ENCODE results near the gene VPS13D.

The VPS13D gene

GRCh38 chr1:12487520-12487919 lies 257.7 kb downstream of the VPS13D start:
- DNase-seq (ENCODE audit: low read depth, low spot score): no peak

- DNase-seq (ENCODE audit: low read depth, low spot score): no peak
Measured at GRCh38 chr1:12488666-12489354, 259.0 kb downstream of the VPS13D start.

GRCh38 chr1:12490532-12491142 lies 260.8 kb downstream of the VPS13D start:
- no peak for DNase-seq (ENCODE audit: low read depth, low spot score)

GRCh38 chr1:12491656-12492055 lies 261.8 kb downstream of the VPS13D start:
- DNase-seq (ENCODE audit: low read depth, low spot score): no peak

GRCh38 chr1:12495725-12496124 lies 265.9 kb downstream of the VPS13D start:
- no peak for DNase-seq (ENCODE audit: low read depth, low spot score)

GRCh38 chr1:12496154-12496961 lies 266.5 kb downstream of the VPS13D start:
- DNase-seq (ENCODE audit: low read depth, low spot score): no peak

- DNase-seq (ENCODE audit: low read depth, low spot score): no peak
Measured at GRCh38 chr1:12499539-12500240, 269.9 kb downstream of the VPS13D start.

- no peak for DNase-seq (ENCODE audit: low read depth, low spot score)
Measured at GRCh38 chr1:12501661-12502060, 271.8 kb downstream of the VPS13D start.

- no peak for DNase-seq (ENCODE audit: low read depth, low spot score)
Measured at GRCh38 chr1:12502336-12503109, 272.7 kb downstream of the VPS13D start.

- no peak for DNase-seq (ENCODE audit: low read depth, low spot score)
Measured at GRCh38 chr1:12503709-12504108, 273.9 kb downstream of the VPS13D start.

GRCh38 chr1:12504601-12505000 lies 274.8 kb downstream of the VPS13D start:
- no peak for DNase-seq (ENCODE audit: low read depth, low spot score)

GRCh38 chr1:12505231-12505630 lies 275.4 kb downstream of the VPS13D start:
- DNase-seq (ENCODE audit: low read depth, low spot score): no peak

- no peak for DNase-seq (ENCODE audit: low read depth, low spot score)
Measured at GRCh38 chr1:12505639-12506280, 275.9 kb downstream of the VPS13D start.

GRCh38 chr1:12506281-12507280 lies 276.8 kb downstream of the VPS13D start:
- DNase-seq (ENCODE audit: low read depth, low spot score): no peak

- no peak for DNase-seq (ENCODE audit: low read depth, low spot score)
Measured at GRCh38 chr1:12507631-12508030, 277.8 kb downstream of the VPS13D start.

GRCh38 chr1:12508849-12509248 lies 279.0 kb downstream of the VPS13D start:
- DNase-seq (ENCODE audit: low read depth, low spot score): no peak

- no peak for DNase-seq (ENCODE audit: low read depth, low spot score)
Measured at GRCh38 chr1:12511128-12511484, 281.3 kb downstream of the VPS13D start.

GRCh38 chr1:12511516-12512468 lies 282.0 kb downstream of the VPS13D start:
- no peak for DNase-seq (ENCODE audit: low read depth, low spot score)
